AG04449 (cell line): Measurements from ENCODE around the gene SEMA6B.
A peak's percentile ranks its signal among the peaks of the same experiment; 100 is the strongest.

Experiments
- CTCF ChIA-PET: fragments of 350-600 bp; formaldehyde crosslinking; extraction: SDS; loops from one replicate; lab custom pipeline; 2021; ENCODE audit warnings: antibody characterized with exemption; lab: Yijun Ruan, JAX
- POLR2A ChIA-PET: fragments of 400-600, 350-600 bp; formaldehyde crosslinking; extraction: SDS; loops from one replicate; lab custom pipeline; 2020; ENCODE audit warnings: antibody characterized with exemption, inconsistent platforms; lab: Yijun Ruan, JAX
- DNase-seq: peaks from one replicate; pipeline ENCODE4 v3.0.0-alpha.2; 2010; ENCODE audit warnings: low read depth, low spot score
- H3K4me3 ChIP-seq: 2 replicates; pipeline ENCODE4 v1.5.1; 2011; ENCODE audit warnings: low read depth, mild to moderate bottlenecking, control low read depth, low read length
- TF ChIP-seq, protein P1 (sequence below): IDR thresholded peaks from one replicate; pipeline ENCODE4 v1.5.1; 2011; ENCODE audit warnings: mild to moderate bottlenecking, moderate library complexity, low read length, control low read depth, inconsistent platforms; ENCODE audit not compliant: insufficient read depth; ENCODE audit errors: missing control alignments

SEMA6B gene

GRCh38 chr19:4581666-4582553 lies 22.4 kb upstream of the SEMA6B start:
- no peak for DNase-seq
- POLR2A ChIA-PET, result no interaction called here

GRCh38 chr19:4580961-4581665 lies 21.6 kb upstream of the SEMA6B start:
- H3K4me3 ChIP-seq, result peak overlapping the region; percentile 47
- CTCF ChIA-PET, result interaction anchor here (1.1 to 6.1 kb wide), 4 partner anchors 12 to 56 kb away, joined by 3 to 60 read pairs (median 10); no protein-coding TSS in a partner anchor
- DNase-seq, result no peak
- POLR2A ChIA-PET, result no interaction called here
- TF ChIP-seq, protein P1, sequence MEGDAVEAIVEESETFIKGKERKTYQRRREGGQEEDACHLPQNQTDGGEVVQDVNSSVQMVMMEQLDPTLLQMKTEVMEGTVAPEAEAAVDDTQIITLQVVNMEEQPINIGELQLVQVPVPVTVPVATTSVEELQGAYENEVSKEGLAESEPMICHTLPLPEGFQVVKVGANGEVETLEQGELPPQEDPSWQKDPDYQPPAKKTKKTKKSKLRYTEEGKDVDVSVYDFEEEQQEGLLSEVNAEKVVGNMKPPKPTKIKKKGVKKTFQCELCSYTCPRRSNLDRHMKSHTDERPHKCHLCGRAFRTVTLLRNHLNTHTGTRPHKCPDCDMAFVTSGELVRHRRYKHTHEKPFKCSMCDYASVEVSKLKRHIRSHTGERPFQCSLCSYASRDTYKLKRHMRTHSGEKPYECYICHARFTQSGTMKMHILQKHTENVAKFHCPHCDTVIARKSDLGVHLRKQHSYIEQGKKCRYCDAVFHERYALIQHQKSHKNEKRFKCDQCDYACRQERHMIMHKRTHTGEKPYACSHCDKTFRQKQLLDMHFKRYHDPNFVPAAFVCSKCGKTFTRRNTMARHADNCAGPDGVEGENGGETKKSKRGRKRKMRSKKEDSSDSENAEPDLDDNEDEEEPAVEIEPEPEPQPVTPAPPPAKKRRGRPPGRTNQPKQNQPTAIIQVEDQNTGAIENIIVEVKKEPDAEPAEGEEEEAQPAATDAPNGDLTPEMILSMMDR, result no peak

More at GRCh38 chr19:4581666-4582553, 22.4 kb upstream of the SEMA6B start:
- CTCF ChIA-PET, result no interaction called here
- TF ChIP-seq, protein P1, result no peak
- peak overlapping the region; percentile 12 for H3K4me3 ChIP-seq

GRCh38 chr19:4580021-4580901 lies 20.8 kb upstream of the SEMA6B start:
- ChIA-PET POLR2A (no interaction called here), CTCF (interaction anchor here (1.1 to 6.1 kb wide), 4 partner anchors 13 to 56 kb away, joined by 3 to 60 read pairs (median 10); no protein-coding TSS in a partner anchor)
- H3K4me3 ChIP-seq, result peak overlapping the region; percentile 21; the same call in 1 of the 2 replicates
- DNase-seq, result no peak
- TF ChIP-seq, protein P1, result peak; percentile 31

DNA sequence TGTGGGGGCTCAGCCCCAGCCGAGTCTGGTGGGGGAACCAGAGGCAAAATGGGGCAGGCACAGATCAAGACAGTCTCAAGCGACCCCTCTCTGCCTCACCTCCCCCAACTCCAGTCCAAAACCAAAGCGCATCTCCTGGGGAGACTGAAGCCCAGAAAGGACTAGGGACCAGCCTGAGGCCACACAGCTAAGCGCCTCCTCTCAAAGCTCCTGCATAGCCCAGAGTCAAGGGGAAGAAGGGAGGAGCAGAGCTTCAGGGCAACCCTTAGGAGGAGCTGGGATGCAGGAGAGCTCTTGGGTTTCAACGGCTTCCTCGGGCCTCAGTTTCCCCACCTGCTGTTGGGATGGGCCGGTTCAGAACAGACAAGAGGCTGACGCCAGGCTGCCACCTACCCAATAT lies 19.9 kb upstream of the SEMA6B start:
- ChIA-PET CTCF (interaction anchor here (3.4 to 6.1 kb wide), 2 partner anchors 12 to 57 kb away, joined by 16 to 60 read pairs; no protein-coding TSS in a partner anchor), POLR2A (no interaction called here)
- no peak for DNase-seq

GRCh38 chr19:4578552-4579248 lies 19.2 kb upstream of the SEMA6B start:
- TF ChIP-seq, protein P1, result no peak
- no peak overlapping the region for H3K4me3 ChIP-seq
- ChIA-PET CTCF (interaction anchor here (0.9 to 6.1 kb wide), 3 partner anchors 9 to 58 kb away, joined by 3 to 60 read pairs (median 16); no protein-coding TSS in a partner anchor), POLR2A (no interaction called here)
- no peak for DNase-seq

More for the DNA sequence above, 19.9 kb upstream of the SEMA6B start:
- no peak overlapping the region for H3K4me3 ChIP-seq
- TF ChIP-seq, protein P1, result no peak
